Stomach (tissue), 4 donors: ENCODE measurements around the gene OGDH.

Experiments used
- EP300 ChIP-seq: sonication (generic); formaldehyde crosslinking; IDR thresholded peaks from one replicate; pipeline ENCODE4 v1.6.1; 2017; ENCODE audit warnings: antibody characterized with exemption
- POLR2A ChIP-seq, 4 donors: fragments of 450-650 bp; IDR thresholded peaks; one replicate each; pipeline ENCODE4 v1.6.1; 2016; ENCODE audit warnings: antibody characterized with exemption in 4 of 4, control low read depth in 2 of 4, mild to moderate bottlenecking in 1 of 4, moderate library complexity in 1 of 4
- POLR2AphosphoS5 ChIP-seq, 3 donors: sonication (generic); formaldehyde crosslinking; IDR thresholded peaks; one replicate each; pipeline ENCODE4 v1.6.1; 2016; ENCODE audit warnings: antibody characterized with exemption in 3 of 3
- TF ChIP-seq, protein P1 (sequence below), 7 experiments: fragments of 450-650 bp in 4 of 7; fragments of 200-600 bp in 3 of 7; sonication (generic) in 3 of 7; IDR thresholded peaks; one replicate each; pipeline ENCODE4 v1.5.1; 2016 to 2019; ENCODE audit warnings: antibody characterized with exemption in 7 of 7, control low read depth in 2 of 7, mild to moderate bottlenecking in 1 of 7

DNA sequence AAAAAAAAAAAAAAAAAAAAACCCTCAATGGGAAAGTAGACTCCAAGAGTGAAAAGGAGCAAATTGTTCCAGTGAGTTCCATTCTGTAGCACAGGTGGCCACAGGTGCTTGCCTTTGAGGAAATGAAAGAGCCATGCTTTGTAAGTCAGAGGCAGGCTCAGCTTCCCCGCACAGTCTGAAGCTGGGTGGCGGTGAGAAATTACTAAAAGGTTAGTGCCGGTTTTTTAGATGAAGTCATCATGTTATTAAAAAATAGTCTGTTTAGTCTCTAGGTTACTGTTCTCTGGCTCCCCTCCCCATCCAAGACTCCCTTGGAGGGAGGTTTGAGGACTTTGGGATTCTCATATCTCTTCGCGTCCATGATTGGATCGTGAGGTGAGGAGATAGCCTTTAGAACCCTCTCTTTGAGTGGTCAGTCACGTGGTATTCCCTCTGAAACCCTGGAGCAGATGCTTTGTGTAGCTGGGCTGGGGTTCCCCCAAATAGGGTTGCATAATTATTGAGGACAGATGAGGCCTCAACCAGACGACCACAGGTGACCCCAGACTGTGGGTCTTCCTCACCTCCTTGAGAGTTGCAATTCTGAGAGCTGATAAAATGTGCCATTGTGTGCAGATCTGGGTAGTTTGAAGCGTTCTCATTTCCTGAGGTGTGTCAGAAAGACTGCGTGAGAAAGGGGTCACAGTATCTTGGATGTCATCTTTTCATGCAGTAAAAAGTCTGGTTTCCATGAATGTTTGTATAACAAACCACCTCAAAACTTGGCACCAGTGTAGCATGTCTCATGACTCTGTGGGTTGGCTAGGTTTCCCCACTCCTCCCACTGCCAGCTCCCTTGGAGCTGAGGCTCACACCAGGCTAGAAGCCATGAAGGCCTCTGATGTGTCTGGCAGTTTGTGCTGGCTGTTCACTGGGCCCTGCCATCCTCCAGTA, 27.1 kb downstream of the OGDH start:
- TF ChIP-seq, protein P1, sequence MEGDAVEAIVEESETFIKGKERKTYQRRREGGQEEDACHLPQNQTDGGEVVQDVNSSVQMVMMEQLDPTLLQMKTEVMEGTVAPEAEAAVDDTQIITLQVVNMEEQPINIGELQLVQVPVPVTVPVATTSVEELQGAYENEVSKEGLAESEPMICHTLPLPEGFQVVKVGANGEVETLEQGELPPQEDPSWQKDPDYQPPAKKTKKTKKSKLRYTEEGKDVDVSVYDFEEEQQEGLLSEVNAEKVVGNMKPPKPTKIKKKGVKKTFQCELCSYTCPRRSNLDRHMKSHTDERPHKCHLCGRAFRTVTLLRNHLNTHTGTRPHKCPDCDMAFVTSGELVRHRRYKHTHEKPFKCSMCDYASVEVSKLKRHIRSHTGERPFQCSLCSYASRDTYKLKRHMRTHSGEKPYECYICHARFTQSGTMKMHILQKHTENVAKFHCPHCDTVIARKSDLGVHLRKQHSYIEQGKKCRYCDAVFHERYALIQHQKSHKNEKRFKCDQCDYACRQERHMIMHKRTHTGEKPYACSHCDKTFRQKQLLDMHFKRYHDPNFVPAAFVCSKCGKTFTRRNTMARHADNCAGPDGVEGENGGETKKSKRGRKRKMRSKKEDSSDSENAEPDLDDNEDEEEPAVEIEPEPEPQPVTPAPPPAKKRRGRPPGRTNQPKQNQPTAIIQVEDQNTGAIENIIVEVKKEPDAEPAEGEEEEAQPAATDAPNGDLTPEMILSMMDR (IDR thresholded peaks at IDR 0.05), result no peak
- TF ChIP-seq POLR2A (IDR thresholded peaks at IDR 0.05) (no peak), EP300 (no peak), POLR2AphosphoS5 (IDR thresholded peaks at IDR 0.05) (peak; percentile 39 to 72 (median 57))
